ENCODE measurements around the gene GRAMD2B.

DNA sequence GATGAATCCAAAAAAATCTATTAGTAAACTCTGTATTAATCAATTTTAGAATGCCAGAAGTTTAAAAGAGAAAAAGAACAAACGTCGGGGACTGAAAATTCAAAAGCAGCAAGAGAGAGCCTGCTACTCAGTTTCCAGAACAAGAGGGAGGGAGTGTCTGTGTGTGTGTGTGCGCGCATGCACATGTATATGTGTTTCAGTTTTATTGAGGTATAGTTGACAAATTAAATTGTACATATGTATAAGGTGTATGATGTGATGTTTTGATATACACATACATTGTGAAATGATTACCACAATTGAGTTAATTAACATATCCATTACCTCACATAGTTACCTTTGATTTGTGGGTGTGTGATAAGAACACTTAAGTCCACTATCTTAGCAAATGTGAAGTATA is 27.6 kb upstream of the GRAMD2B start:
- TF ChIP-seq CTCF (IDR thresholded peaks at IDR 0.05) (no peak), POLR2AphosphoS5 (IDR thresholded peaks at IDR 0.05; ENCODE audit: low read depth, low read length) (no peak), TCF7L2 (IDR thresholded peaks at IDR 0.05; ENCODE audit: low read depth, low read length) (no peak), REST (IDR thresholded peaks at IDR 0.05; ENCODE audit: insufficient read depth in 1 of 2, low read depth in 2 of 2, low read length in 1 of 2) (no peak), SIN3A (IDR thresholded peaks at IDR 0.05; ENCODE audit: borderline replicate concordance, insufficient read depth, low read depth, low read length) (no peak)
